Measurements from ENCODE around the gene ERP44. TPM values are rescaled to one million over a fixed set of nuclear protein-coding genes. Genes with fewer than 3 reads are reported as not detected.
A peak's percentile ranks its signal among the peaks of the same experiment; 100 is the strongest.

ERP44 gene
- total and polyA plus RNA-seq, 3 donors from 2014 or later = 14.6 to 18.3 (median 17.8) TPM

- H3K27me3 ChIP-seq = no peaks in the 10 kb centered on the region
- no peak for DNase-seq
- TF ChIP-seq POLR2A (IDR thresholded peaks at IDR 0.05) = no peak
- TF ChIP-seq, protein P1, sequence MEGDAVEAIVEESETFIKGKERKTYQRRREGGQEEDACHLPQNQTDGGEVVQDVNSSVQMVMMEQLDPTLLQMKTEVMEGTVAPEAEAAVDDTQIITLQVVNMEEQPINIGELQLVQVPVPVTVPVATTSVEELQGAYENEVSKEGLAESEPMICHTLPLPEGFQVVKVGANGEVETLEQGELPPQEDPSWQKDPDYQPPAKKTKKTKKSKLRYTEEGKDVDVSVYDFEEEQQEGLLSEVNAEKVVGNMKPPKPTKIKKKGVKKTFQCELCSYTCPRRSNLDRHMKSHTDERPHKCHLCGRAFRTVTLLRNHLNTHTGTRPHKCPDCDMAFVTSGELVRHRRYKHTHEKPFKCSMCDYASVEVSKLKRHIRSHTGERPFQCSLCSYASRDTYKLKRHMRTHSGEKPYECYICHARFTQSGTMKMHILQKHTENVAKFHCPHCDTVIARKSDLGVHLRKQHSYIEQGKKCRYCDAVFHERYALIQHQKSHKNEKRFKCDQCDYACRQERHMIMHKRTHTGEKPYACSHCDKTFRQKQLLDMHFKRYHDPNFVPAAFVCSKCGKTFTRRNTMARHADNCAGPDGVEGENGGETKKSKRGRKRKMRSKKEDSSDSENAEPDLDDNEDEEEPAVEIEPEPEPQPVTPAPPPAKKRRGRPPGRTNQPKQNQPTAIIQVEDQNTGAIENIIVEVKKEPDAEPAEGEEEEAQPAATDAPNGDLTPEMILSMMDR (IDR thresholded peaks at IDR 0.05) = no peak
- H3K4me1 ChIP-seq = no peaks in the 10 kb centered on the region
- no peaks in the 10 kb centered on the region for H3K9me3 ChIP-seq
- H3K27ac ChIP-seq = no peak overlapping the region
- no peaks in the 10 kb centered on the region for H3K36me3 ChIP-seq (ENCODE audit: low read depth, missing control alignments)
- intact Hi-C loops (cut with DNase I; ENCODE audit: low total_unique reads) = no loop called here
- no peak overlapping the region for H3K4me3 ChIP-seq
These were observed 41.2 kb downstream of the ERP44 start for GRCh38 chr9:100057624-100058023.

DNA sequence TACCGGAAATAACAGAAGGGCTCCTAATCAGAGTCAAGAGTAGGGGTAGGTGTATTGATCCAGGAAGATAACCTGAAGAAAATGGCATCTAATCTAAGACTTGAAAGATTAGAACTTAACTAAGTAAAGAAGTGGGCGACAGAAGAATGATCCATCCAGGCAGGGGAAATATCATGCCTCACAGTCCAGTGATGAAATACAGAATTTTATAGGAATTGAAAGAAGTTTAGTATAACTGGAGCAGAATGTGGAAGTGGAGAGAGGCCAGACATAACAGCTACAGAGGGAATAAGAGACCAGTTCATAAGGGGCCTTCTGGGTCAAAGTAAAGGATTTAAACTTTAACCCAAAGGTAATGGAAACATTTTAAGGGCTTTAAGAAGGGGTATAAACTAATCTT, 42.2 kb downstream of the ERP44 start:
- no peak for DNase-seq
- Histone ChIP-seq H3K4me1 (no peaks in the 10 kb centered on the region), H3K4me3 (no peak overlapping the region), H3K27me3 (no peaks in the 10 kb centered on the region), H3K36me3 (ENCODE audit: low read depth, missing control alignments) (no peaks in the 10 kb centered on the region), H3K9me3 (no peaks in the 10 kb centered on the region), H3K27ac (no peak overlapping the region)
- 88 to 93% methylated on average over 2 of the region's 2 CpGs for WGBS, 2 donors
- TF ChIP-seq, protein P1 (IDR thresholded peaks at IDR 0.05) = no peak
- TF ChIP-seq POLR2A (IDR thresholded peaks at IDR 0.05) = no peak
- intact Hi-C loops (cut with DNase I; ENCODE audit: low total_unique reads) = no loop called here

- TF ChIP-seq, protein P1 (IDR thresholded peaks at IDR 0.05) = no peak
- no peak for TF ChIP-seq POLR2A (IDR thresholded peaks at IDR 0.05)
- Histone ChIP-seq H3K36me3 (ENCODE audit: low read depth, missing control alignments) (no peaks in the 10 kb centered on the region), H3K4me3 (no peak overlapping the region), H3K9me3 (no peaks in the 10 kb centered on the region), H3K4me1 (no peaks in the 10 kb centered on the region), H3K27me3 (no peaks in the 10 kb centered on the region), H3K27ac (peak overlapping the region in 1 of 2 donors; percentile 22)
- WGBS, 2 donors = 47 to 62% methylated on average over 6 of the region's 6 CpGs
- no peak for DNase-seq
- intact Hi-C loops (cut with DNase I; ENCODE audit: low total_unique reads) = no loop called here
These were observed 46.4 kb downstream of the ERP44 start for GRCh38 chr9:100052375-100052774.

DNA sequence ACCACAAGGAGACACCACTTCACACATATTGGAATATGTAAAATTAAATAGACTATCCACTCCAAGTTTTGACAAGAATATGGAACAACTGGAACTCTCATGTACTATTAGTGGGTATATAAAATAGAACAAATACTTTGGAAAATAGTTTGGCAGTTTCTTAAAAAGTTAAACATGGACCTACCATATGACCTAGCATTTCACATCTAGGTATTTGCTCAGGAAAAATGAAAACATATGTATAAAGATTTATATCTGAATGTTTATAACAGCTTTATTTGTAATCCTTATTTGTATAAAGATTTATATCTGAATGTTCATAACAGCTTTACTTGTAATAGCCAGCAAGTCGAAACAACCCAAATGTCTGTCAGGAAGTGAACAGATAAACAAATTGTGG, 49.2 kb downstream of the ERP44 start:
- WGBS, 2 donors = 92 to 96% methylated on average over 1 of the region's 1 CpG
- Histone ChIP-seq H3K9me3 (no peaks in the 10 kb centered on the region), H3K27ac (no peak overlapping the region), H3K4me1 (no peaks in the 10 kb centered on the region), H3K36me3 (ENCODE audit: low read depth, missing control alignments) (no peaks in the 10 kb centered on the region), H3K27me3 (no peaks in the 10 kb centered on the region), H3K4me3 (no peak overlapping the region)
- no peak for DNase-seq
- intact Hi-C loops (cut with DNase I; ENCODE audit: low total_unique reads) = no loop called here
- TF ChIP-seq, protein P1 (IDR thresholded peaks at IDR 0.05) = no peak
- TF ChIP-seq POLR2A (IDR thresholded peaks at IDR 0.05) = no peak

DNA sequence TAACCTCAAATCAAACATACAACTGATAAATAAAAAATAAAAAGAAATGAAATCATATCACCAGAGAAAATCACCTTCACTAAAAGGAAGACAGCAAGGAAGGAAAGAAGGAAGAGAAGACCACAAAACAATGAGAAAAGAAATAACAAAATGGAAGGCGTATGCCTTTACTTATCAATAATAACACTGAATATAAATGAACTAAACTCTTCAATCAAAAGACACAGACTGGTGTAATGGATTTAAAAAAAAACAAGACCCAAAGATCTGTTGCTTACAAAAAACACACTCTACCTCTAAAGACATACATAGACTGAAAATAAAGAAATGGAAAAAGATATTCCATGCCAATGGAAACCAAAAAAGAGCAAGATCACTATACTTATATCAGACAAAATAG, 60.3 kb downstream of the ERP44 start:
- WGBS, 2 donors = 95% methylated on average over 1 of the region's 1 CpG
- Histone ChIP-seq H3K9me3 (no peaks in the 10 kb centered on the region), H3K4me3 (no peak overlapping the region), H3K4me1 (no peaks in the 10 kb centered on the region), H3K27me3 (no peaks in the 10 kb centered on the region), H3K27ac (no peak overlapping the region), H3K36me3 (ENCODE audit: low read depth, missing control alignments) (no peaks in the 10 kb centered on the region)
- intact Hi-C loops (cut with DNase I; ENCODE audit: low total_unique reads) = no loop called here
- TF ChIP-seq, protein P1 (IDR thresholded peaks at IDR 0.05) = no peak
- TF ChIP-seq POLR2A (IDR thresholded peaks at IDR 0.05) = no peak
- no peak for DNase-seq
